Natural killer cell (primary cell): ENCODE measurements around the gene UMAD1. TPM values are rescaled to one million over a fixed set of nuclear protein-coding genes. Genes with fewer than 3 reads are reported as not detected.

ENCODE experiments used
- ATAC-seq, 3 donors: fragments of 150-1000 bp in 2 of 3; fragments of 200-7000 bp in 1 of 3; cut with Tn5 transposase; 1 replicate in 1 of 3; 2 replicates in 2 of 3; pipeline ENCODE4 v1.10.0; 2021; ENCODE audit warnings: mild to moderate bottlenecking in 2 of 3, moderate library complexity in 2 of 3
- DNase-seq, 2 donors: peaks; one replicate each; pipeline versions ENCODE4 v3.0.0 to v3.0.0-alpha.2; 2013 to 2021; ENCODE audit warnings: mixed read lengths in 1 of 2
- H3K27ac ChIP-seq: one replicate; pipeline ENCODE4 v1.5.1; 2013; ENCODE audit warnings: mild to moderate bottlenecking, low read length
- H3K27me3 ChIP-seq: one replicate; pipeline ENCODE4 v1.6.1; 2013; ENCODE audit warnings: low read length; ENCODE audit not compliant: control insufficient read depth, insufficient read depth
- H3K36me3 ChIP-seq: one replicate; pipeline ENCODE4 v1.6.1; 2013; ENCODE audit warnings: low read length; ENCODE audit not compliant: control insufficient read depth, insufficient read depth
- H3K4me1 ChIP-seq: one replicate; pipeline ENCODE4 v1.6.1; 2013; ENCODE audit warnings: low read length; ENCODE audit not compliant: control insufficient read depth, insufficient read depth
- H3K4me3 ChIP-seq: one replicate; pipeline ENCODE4 v1.5.1; 2013; ENCODE audit warnings: low read length
- H3K9me3 ChIP-seq: one replicate; pipeline ENCODE4 v1.6.1; 2013; ENCODE audit warnings: low read length; ENCODE audit not compliant: control insufficient read depth, insufficient read depth
- H3K27ac Mint-ChIP-seq, 2 donors: one replicate each; pipeline ENCODE4 v1.8.0; 2022; ENCODE audit warnings: mild to moderate bottlenecking in 2 of 2, mixed read lengths in 2 of 2, moderate library complexity in 1 of 2
- H3K27me3 Mint-ChIP-seq, 2 donors: one replicate each; pipeline ENCODE4 v1.8.0; 2022; ENCODE audit warnings: low read depth in 2 of 2, mixed read lengths in 2 of 2
- H3K36me3 Mint-ChIP-seq: one replicate; pipeline ENCODE4 v1.8.0; 2022; ENCODE audit warnings: mixed read lengths
- H3K4me1 Mint-ChIP-seq, 2 donors: one replicate each; pipeline ENCODE4 v1.8.0; 2022; ENCODE audit warnings: mixed read lengths in 2 of 2
- H3K4me3 Mint-ChIP-seq: one replicate; pipeline ENCODE4 v1.8.0; 2022; ENCODE audit warnings: mild to moderate bottlenecking, moderate library complexity, mixed read lengths
- H3K9me3 Mint-ChIP-seq, 2 donors: one replicate each; pipeline ENCODE4 v1.8.0; 2022; ENCODE audit warnings: mixed read lengths in 2 of 2
- CTCF ChIP-seq: fragments of 200-600 bp; IDR thresholded peaks from one replicate; pipeline ENCODE4 v1.8.0; 2022; ENCODE audit warnings: antibody characterized with exemption
- WGBS: methylation state at CpG from one replicate; pipeline ENCODE4 v1.1.7; 2013; ENCODE audit warnings: missing lambda C conversion rate; ENCODE audit not compliant: insufficient coverage; 5-methylcytosine and 5-hydroxymethylcytosine counted together
- intact Hi-C: fragments of 100-400 bp; cut with micrococcal nuclease; formaldehyde crosslinking; loops from one replicate; pipeline ENCODE4 v1.14.2; 2022
- total RNA-seq, 4 donors: library from RNA; stranded (reverse); fragments of 120-200 nt in 1 of 4; gene quantifications; one replicate each; pipeline versions ENCODE4 v1.2.3 to v1.2.4, GENCODE V29; 2013 to 2022

The UMAD1 gene
- total RNA-seq, 3 donors from 2014 or later (not counting 1 experiment from before 2014, with no cell fraction given), result 12.3 to 16.5 (median 14.6) TPM

GRCh38 chr7:7620644-7621210 is 19.8 kb upstream of the UMAD1 start:
- no peaks in the 10 kb centered on the region for H3K4me1 Mint-ChIP-seq
- Histone ChIP-seq H3K27ac (no peak overlapping the region), H3K9me3 (no peaks in the 10 kb centered on the region), H3K4me3 (no peak overlapping the region), H3K27me3 (no peaks in the 10 kb centered on the region), H3K4me1 (no peaks in the 10 kb centered on the region), H3K36me3 (no peaks in the 10 kb centered on the region)
- no peak overlapping the region for H3K4me3 Mint-ChIP-seq
- H3K9me3 Mint-ChIP-seq, result peaks cover 0 to 1% of the 10 kb centered on the region in 2 donors
- ATAC-seq (no peak), DNase-seq (no peak)
- H3K27me3 Mint-ChIP-seq, result peaks cover 13 to 16% of the 10 kb centered on the region in 2 donors
- H3K27ac Mint-ChIP-seq, result no peak overlapping the region
- intact Hi-C loops, result no loop called here
- TF ChIP-seq CTCF, result no peak
- no peaks in the 10 kb centered on the region for H3K36me3 Mint-ChIP-seq

- Mint-ChIP-seq H3K36me3 (no peaks in the 10 kb centered on the region), H3K27me3 (peaks cover 6 to 12% of the 10 kb centered on the region in 2 donors), H3K4me1 (no peaks in the 10 kb centered on the region), H3K4me3 (no peak overlapping the region), H3K9me3 (peaks cover 3 to 5% of the 10 kb centered on the region in 2 donors), H3K27ac (no peak overlapping the region)
- Histone ChIP-seq H3K9me3 (no peaks in the 10 kb centered on the region), H3K36me3 (no peaks in the 10 kb centered on the region), H3K4me3 (no peak overlapping the region), H3K27me3 (no peaks in the 10 kb centered on the region), H3K4me1 (no peaks in the 10 kb centered on the region), H3K27ac (no peak overlapping the region)
- TF ChIP-seq CTCF, result no peak
- intact Hi-C loops, result no loop called here
- ATAC-seq (no peak), DNase-seq (no peak)
- WGBS, result 89% methylated on average over 1 of the region's 1 CpG
Measured at GRCh38 chr7:7628476-7628875, 12.1 kb upstream of the UMAD1 start.

GRCh38 chr7:7630626-7631329 is 9.8 kb upstream of the UMAD1 start:
- Mint-ChIP-seq H3K4me3 (no peak overlapping the region), H3K36me3 (no peaks in the 10 kb centered on the region), H3K9me3 (peaks cover 3% of the 10 kb centered on the region in 2 donors), H3K27ac (no peak overlapping the region), H3K4me1 (no peaks in the 10 kb centered on the region), H3K27me3 (peaks cover 0 to 8% of the 10 kb centered on the region in 2 donors)
- TF ChIP-seq CTCF, result no peak
- Histone ChIP-seq H3K4me1 (no peaks in the 10 kb centered on the region), H3K4me3 (no peak overlapping the region), H3K9me3 (no peaks in the 10 kb centered on the region), H3K27me3 (no peaks in the 10 kb centered on the region), H3K36me3 (peaks cover 3% of the 10 kb centered on the region), H3K27ac (no peak overlapping the region)
- intact Hi-C loops, result no loop called here
- DNase-seq, result no peak
- ATAC-seq, result no peak
- WGBS, result 100% methylated on average over 1 of the region's 1 CpG

- peak overlapping the region; percentile 90 for H3K27ac ChIP-seq
- intact Hi-C loops, result no loop called here
- DNase-seq, result no peak
Measured at GRCh38 chr7:7639421-7639820, 1.1 kb upstream of the UMAD1 start.

More at GRCh38 chr7:7639421-7639820, 1.1 kb upstream of the UMAD1 start:
- H3K4me3 Mint-ChIP-seq, result peak overlapping the region; percentile 93
- no peak for TF ChIP-seq CTCF
- no peaks in the 10 kb centered on the region for H3K9me3 Mint-ChIP-seq
- no peaks in the 10 kb centered on the region for H3K27me3 ChIP-seq
- H3K4me3 ChIP-seq, result peak overlapping the region; percentile 77
- peaks cover 11% of the 10 kb centered on the region for H3K4me1 ChIP-seq
- H3K36me3 ChIP-seq, result peaks cover 12% of the 10 kb centered on the region
- WGBS, result 19% methylated on average over 5 of the region's 5 CpGs
- peak overlapping the region; percentile 94 to 98 for H3K27ac Mint-ChIP-seq
- H3K9me3 ChIP-seq, result no peaks in the 10 kb centered on the region
- no peak for ATAC-seq
- no peaks in the 10 kb centered on the region for H3K27me3 Mint-ChIP-seq
- no peaks in the 10 kb centered on the region for H3K36me3 Mint-ChIP-seq
- peaks cover 26 to 39% of the 10 kb centered on the region in 2 donors for H3K4me1 Mint-ChIP-seq
